Chondrocyte (in vitro differentiated cells): ENCODE results near the gene FOXJ1. TPM values are rescaled to one million over a fixed set of nuclear protein-coding genes. Genes with fewer than 3 reads are reported as not detected.
"Not testable (repeated sequence)": the region's sequence is repeated elsewhere in the genome, so short reads cannot be mapped to it uniquely, and the experiment has no call there.

ENCODE experiments used
- DNase-seq: peaks from one replicate; pipeline ENCODE4 v3.0.0; 2021; ENCODE audit warnings: mixed read lengths, low spot score
- H3K27ac Mint-ChIP-seq: one replicate; pipeline ENCODE4 v1.8.0; 2021; ENCODE audit warnings: mild to moderate bottlenecking, moderate library complexity, mixed read lengths; ENCODE audit not compliant: unreplicated experiment
- H3K27me3 Mint-ChIP-seq: 2 replicates; pipeline ENCODE4 v1.8.0; 2021; ENCODE audit warnings: low read depth, mixed read lengths
- H3K36me3 Mint-ChIP-seq: 2 replicates; pipeline ENCODE4 v1.8.0; 2021; ENCODE audit warnings: low read depth, mixed read lengths
- H3K4me1 Mint-ChIP-seq: 2 replicates; pipeline ENCODE4 v1.8.0; 2021; ENCODE audit warnings: low read depth, mild to moderate bottlenecking, mixed read lengths
- H3K4me3 Mint-ChIP-seq: one replicate; pipeline ENCODE4 v1.8.0; 2021; ENCODE audit warnings: mild to moderate bottlenecking, moderate library complexity, mixed read lengths; ENCODE audit not compliant: unreplicated experiment
- H3K9me3 Mint-ChIP-seq: 2 replicates; pipeline ENCODE4 v1.8.0; 2021; ENCODE audit warnings: low read depth, mixed read lengths
- long read RNA-seq: library from polyadenylated mRNA; stranded (forward); transcript quantifications from one replicate; pipeline ENCODE4 v2.0.0, GENCODE V29; 2021
- total RNA-seq: library from RNA; stranded (reverse); gene quantifications from 3 replicates; pipeline ENCODE4 v1.2.1, GENCODE V29; 2021
- TF ChIP-seq, protein P1 (sequence below): fragments of 200-600 bp; sonication (generic); IDR thresholded peaks from 2 replicates; pipeline ENCODE4 v1.5.0; 2021; ENCODE audit warnings: antibody characterized with exemption, mild to moderate bottlenecking, moderate library complexity

The FOXJ1 gene, protein sequence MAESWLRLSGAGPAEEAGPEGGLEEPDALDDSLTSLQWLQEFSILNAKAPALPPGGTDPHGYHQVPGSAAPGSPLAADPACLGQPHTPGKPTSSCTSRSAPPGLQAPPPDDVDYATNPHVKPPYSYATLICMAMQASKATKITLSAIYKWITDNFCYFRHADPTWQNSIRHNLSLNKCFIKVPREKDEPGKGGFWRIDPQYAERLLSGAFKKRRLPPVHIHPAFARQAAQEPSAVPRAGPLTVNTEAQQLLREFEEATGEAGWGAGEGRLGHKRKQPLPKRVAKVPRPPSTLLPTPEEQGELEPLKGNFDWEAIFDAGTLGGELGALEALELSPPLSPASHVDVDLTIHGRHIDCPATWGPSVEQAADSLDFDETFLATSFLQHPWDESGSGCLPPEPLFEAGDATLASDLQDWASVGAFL
- 0.12 TPM in 1 of 3 replicates, not detected in the others for total RNA-seq
- long read RNA-seq, result 0 reads

DNA sequence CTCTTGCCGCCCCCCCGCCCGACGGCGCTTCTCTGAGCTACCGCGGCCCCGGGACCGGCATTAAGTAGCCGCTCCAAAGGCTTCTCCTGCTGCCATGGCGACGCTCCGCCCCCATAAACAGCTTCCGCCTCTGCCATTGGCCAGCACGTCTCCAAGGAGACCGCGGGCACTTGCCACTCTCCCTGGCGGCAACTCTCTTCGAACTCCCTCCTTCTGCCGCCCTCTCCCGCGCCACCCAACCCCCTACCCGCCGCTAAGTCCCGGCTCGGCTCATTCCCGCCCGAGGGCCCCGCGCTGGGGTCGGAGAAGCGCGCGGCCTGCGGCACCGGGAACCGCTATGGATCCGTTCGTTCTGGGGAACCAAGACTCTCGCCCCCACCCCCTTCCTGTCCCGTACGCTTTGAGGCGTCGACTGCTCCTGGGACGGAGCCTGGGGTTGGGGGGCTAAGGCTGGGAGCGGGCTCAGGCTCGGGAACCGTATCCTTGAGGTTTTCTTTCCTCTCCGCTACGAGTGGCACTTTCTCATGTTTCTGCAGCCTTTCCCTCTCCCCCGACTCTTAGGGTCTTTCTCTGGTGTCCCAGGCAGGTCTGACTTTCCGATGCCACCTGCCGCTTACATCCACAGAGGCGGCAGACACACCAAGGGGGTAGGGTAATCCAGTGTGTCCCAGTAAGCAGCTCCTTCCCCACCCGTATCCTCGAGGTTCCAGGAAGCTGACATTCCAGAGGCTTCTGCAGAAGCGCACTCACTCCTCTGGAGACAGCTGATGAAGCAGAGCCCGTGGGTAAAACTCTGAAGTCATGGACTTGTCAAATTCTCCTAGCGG, at the start of gene FOXJ1:
Gene FOXJ1 (minus strand): TSS at position 34 of the 827 bp plus-strand sequence. CDS start 850 bp downstream, outside the sequence.
- H3K36me3 Mint-ChIP-seq, result no peaks in the 10 kb centered on the region
- no peak within 1 kb of the TSS for H3K27ac Mint-ChIP-seq
- TF ChIP-seq, protein P1, sequence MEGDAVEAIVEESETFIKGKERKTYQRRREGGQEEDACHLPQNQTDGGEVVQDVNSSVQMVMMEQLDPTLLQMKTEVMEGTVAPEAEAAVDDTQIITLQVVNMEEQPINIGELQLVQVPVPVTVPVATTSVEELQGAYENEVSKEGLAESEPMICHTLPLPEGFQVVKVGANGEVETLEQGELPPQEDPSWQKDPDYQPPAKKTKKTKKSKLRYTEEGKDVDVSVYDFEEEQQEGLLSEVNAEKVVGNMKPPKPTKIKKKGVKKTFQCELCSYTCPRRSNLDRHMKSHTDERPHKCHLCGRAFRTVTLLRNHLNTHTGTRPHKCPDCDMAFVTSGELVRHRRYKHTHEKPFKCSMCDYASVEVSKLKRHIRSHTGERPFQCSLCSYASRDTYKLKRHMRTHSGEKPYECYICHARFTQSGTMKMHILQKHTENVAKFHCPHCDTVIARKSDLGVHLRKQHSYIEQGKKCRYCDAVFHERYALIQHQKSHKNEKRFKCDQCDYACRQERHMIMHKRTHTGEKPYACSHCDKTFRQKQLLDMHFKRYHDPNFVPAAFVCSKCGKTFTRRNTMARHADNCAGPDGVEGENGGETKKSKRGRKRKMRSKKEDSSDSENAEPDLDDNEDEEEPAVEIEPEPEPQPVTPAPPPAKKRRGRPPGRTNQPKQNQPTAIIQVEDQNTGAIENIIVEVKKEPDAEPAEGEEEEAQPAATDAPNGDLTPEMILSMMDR, result no peak
- no peaks in the 10 kb centered on the region for H3K9me3 Mint-ChIP-seq
- peak; percentile 93 for DNase-seq
- H3K4me3 Mint-ChIP-seq, result peak within 1 kb of the TSS; percentile 71
- peaks cover 12% of the 10 kb centered on the region for H3K27me3 Mint-ChIP-seq
- peaks cover 22% of the 10 kb centered on the region for H3K4me1 Mint-ChIP-seq

DNA sequence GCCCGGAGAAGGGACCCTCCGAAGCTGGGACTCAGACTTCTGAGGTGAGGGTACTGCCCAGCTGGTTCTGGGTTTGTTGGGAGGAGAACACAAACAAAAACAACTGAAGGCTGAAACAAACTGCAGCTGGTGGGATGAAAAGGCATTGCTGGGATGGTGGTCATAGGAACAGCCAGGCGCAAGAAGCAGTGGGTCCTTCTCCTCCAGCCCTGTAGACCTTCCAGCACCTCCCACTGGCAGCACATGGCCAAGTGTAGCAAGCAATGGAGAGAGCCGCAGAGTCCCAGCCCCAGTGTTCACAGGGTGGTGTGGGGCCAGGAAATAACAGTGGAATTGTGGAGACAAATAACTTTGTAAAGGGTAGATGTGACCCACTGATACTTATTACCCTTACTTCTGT, 48.7 kb upstream of the FOXJ1 start:
- Mint-ChIP-seq H3K27ac (no peak overlapping the region), H3K4me3 (no peak overlapping the region), H3K27me3 (no peaks in the 10 kb centered on the region), H3K4me1 (no peaks in the 10 kb centered on the region), H3K9me3 (no peaks in the 10 kb centered on the region), H3K36me3 (no peaks in the 10 kb centered on the region)
- TF ChIP-seq, protein P1, result no peak
- no peak for DNase-seq

DNA sequence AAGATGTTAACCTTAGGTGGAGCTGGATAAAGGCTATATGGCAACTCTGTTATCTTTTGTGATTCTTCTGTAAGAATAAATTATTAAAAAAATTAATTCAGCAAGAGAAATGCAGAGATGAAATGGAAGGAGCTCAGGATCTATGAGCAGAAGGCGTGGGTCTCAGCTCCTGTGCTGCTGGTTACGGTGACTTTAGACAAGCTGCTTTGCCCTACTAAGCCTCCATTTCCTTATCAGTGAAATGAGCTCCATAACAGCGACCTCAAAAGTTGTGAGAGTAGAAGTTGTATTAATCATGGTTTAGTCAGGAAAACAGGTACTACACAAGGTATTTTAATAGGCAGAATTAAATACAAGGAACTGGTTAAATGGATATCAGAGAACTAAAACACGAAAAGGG, 48.2 kb upstream of the FOXJ1 start:
- no peak overlapping the region for H3K27ac Mint-ChIP-seq
- no peak overlapping the region for H3K4me3 Mint-ChIP-seq
- H3K36me3 Mint-ChIP-seq, result no peaks in the 10 kb centered on the region
- no peaks in the 10 kb centered on the region for H3K4me1 Mint-ChIP-seq
- no peaks in the 10 kb centered on the region for H3K9me3 Mint-ChIP-seq
- TF ChIP-seq, protein P1, result no peak
- no peak for DNase-seq
- H3K27me3 Mint-ChIP-seq, result no peaks in the 10 kb centered on the region

DNA sequence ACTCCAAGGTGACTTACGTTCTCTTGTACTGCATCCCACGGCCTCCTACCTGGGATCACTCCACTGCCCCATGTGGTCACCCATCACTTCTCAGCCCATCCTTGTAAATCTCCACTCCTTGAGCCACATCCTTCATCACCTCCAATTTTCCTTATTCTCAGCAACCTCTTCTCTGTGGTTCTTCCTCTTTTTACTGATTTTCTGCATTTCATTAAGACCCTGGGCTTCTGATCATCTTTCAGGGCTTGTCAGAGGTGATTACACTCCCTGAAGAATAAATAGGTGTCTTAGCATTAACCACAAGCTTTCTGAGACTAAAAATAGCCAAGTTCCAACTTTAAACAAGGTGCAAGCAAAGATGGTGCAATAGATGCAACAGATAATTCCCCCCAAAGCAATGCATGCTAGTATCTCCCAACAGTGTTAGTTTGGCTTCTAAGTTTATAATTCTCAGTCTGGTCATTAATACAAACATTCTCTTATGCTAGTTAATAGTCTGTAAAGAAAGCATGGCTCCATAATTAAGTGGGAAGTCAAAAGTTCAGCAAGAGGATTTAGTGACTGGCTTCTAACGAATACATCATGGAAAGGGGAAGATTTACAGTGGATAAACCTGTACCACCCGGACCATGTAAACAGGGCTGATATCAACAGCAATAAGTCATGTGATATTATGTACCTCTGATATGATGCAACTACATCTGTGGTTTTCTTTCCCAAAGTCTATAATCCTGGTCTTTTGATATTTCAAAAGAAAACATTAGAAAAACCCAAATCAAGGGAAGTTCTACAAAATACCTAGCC, 47.4 kb upstream of the FOXJ1 start:
- Mint-ChIP-seq H3K9me3 (no peaks in the 10 kb centered on the region), H3K4me3 (no peak overlapping the region), H3K4me1 (no peaks in the 10 kb centered on the region), H3K27me3 (no peaks in the 10 kb centered on the region), H3K27ac (no peak overlapping the region), H3K36me3 (no peaks in the 10 kb centered on the region)
- DNase-seq, result no peak
- TF ChIP-seq, protein P1, result no peak

DNA sequence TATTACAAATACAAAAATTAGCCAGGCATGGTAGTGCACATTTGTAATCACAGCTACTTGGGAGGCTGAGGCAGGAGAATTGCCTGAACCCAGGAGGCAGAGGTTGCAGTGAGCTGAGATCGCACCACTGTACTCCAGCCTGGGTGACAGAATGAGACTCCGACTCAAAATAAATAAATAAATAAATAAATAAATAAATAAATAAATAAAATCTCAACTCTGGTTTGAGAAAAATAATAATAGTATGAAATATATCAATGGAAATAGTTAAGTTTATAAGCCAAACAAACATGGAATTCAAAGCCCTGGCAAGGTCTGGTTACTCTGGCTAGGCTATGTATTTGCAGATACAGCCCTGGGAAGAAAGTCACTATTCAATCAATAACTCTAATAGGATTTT, 45.7 kb upstream of the FOXJ1 start:
- H3K27ac Mint-ChIP-seq, H3K9me3 Mint-ChIP-seq, DNase-seq, H3K4me1 Mint-ChIP-seq, H3K36me3 Mint-ChIP-seq, H3K4me3 Mint-ChIP-seq, H3K27me3 Mint-ChIP-seq: not testable (repeated sequence)
